ENCODE data around the gene TBL1X.

Gene TBL1X

GRCh38 chrX:9610771-9611392 lies 146.0 kb downstream of the TBL1X start:
- H3K27ac ChIP-seq (ENCODE audit: insufficient read depth, low read depth, low read length, poor library complexity, severe bottlenecking): no peak overlapping the region
- no peaks in the 10 kb centered on the region for H3K27me3 ChIP-seq (ENCODE audit: control insufficient read depth, insufficient read depth, low read length, poor library complexity, severe bottlenecking)
- WGBS, 2 experiments: 87 to 88% methylated on average over 5 of the region's 5 CpGs
- H3K9me3 ChIP-seq (ENCODE audit: control insufficient read depth, low read length): no peaks in the 10 kb centered on the region
- peaks cover 4% of the 10 kb centered on the region for H3K4me1 ChIP-seq (ENCODE audit: control insufficient read depth, insufficient read depth, low read length)
- no peaks in the 10 kb centered on the region for H3K36me3 ChIP-seq (ENCODE audit: control insufficient read depth, insufficient read depth, low read length)
- no peak overlapping the region for H3K4me3 ChIP-seq (ENCODE audit: insufficient read depth, low read depth, low read length)

DNA sequence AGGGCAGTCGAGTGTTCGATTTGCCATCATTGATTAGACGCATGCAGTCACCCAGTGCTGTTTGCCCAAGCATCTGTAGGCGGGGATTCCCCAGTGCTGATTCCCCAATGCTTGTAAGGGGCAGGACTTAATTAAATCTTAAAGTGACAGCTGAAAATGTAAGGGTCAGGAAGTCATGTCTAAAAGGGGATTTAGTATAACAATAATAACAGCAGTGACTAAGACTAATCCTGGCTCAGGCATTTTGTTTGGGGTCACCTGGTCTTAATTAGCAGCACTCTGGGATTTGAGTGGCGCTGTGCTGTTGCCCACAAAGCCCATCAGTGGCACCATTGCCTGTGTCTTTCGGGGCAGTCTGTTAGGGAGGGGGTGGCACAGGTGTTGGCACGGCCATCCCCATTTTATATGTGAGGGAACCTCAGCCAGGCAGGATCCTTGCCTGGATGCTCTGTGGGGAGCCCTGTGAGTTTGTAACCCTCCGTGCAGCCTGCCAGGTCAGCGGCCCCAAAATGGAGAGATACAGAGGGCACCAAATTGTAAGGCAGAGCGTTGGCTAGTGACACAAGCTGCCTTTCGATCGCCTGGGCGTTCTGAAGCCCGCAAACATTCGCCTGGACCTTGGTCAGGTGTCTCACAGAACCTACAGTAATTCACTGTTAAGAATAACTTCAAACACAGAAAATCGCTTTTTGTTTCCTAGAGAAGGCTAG lies 146.7 kb downstream of the TBL1X start:
- no peaks in the 10 kb centered on the region for H3K27me3 ChIP-seq (ENCODE audit: control insufficient read depth, insufficient read depth, low read length, poor library complexity, severe bottlenecking)
- no peaks in the 10 kb centered on the region for H3K36me3 ChIP-seq (ENCODE audit: control insufficient read depth, insufficient read depth, low read length)
- peaks cover 4% of the 10 kb centered on the region for H3K4me1 ChIP-seq (ENCODE audit: control insufficient read depth, insufficient read depth, low read length)
- H3K4me3 ChIP-seq (ENCODE audit: insufficient read depth, low read depth, low read length): no peak overlapping the region
- WGBS, 2 experiments: 83 to 86% methylated on average over 16 of the region's 16 CpGs
- H3K9me3 ChIP-seq (ENCODE audit: control insufficient read depth, low read length): no peaks in the 10 kb centered on the region
- H3K27ac ChIP-seq (ENCODE audit: insufficient read depth, low read depth, low read length, poor library complexity, severe bottlenecking): no peak overlapping the region

DNA sequence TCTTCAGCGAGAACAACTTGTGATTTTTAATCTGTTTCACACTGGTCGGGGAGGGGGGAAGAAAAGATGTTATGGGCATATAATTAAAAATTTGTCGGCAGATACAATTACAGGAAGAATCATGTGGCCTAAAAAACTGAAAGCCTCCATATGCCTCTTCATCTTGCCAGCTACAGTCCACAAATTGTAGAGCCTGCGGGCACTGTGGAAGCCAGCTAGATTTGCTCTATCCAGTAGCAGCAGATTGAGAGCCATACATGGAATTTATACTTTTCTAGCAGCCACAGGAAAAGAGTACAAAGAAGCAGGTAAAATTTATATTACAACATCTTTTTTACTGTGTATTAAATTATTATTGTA lies 147.3 kb downstream of the TBL1X start:
- Histone ChIP-seq H3K27ac (ENCODE audit: insufficient read depth, low read depth, low read length, poor library complexity, severe bottlenecking) (no peak overlapping the region), H3K36me3 (ENCODE audit: control insufficient read depth, insufficient read depth, low read length) (no peaks in the 10 kb centered on the region), H3K27me3 (ENCODE audit: control insufficient read depth, insufficient read depth, low read length, poor library complexity, severe bottlenecking) (no peaks in the 10 kb centered on the region), H3K4me1 (ENCODE audit: control insufficient read depth, insufficient read depth, low read length) (peaks cover 4% of the 10 kb centered on the region), H3K4me3 (ENCODE audit: insufficient read depth, low read depth, low read length) (no peak overlapping the region), H3K9me3 (ENCODE audit: control insufficient read depth, low read length) (no peaks in the 10 kb centered on the region)
- 95 to 100% methylated on average over 4 of the region's 4 CpGs for WGBS, 2 experiments

DNA sequence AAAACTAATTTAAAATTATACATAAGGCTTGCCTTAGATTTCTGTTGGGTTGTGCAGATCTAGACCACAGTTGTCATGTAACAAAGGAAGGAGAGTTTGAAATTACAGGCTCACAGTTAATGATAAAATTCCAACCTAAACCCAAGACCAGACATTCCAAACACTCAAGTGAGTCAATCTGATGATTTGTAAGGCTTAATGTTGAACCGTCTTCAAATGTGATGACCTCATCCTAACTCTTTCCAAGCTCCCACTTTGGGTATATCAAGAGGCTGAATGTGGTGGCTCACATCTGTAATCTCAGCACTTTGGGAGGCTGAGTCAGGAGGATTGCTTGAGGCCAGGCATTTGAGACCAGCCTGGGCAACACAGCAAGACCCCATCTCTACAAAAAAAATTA lies 149.2 kb downstream of the TBL1X start:
- Histone ChIP-seq H3K27me3 (ENCODE audit: control insufficient read depth, insufficient read depth, low read length, poor library complexity, severe bottlenecking) (no peaks in the 10 kb centered on the region), H3K4me3 (ENCODE audit: insufficient read depth, low read depth, low read length) (no peak overlapping the region), H3K27ac (ENCODE audit: insufficient read depth, low read depth, low read length, poor library complexity, severe bottlenecking) (no peak overlapping the region), H3K36me3 (ENCODE audit: control insufficient read depth, insufficient read depth, low read length) (no peaks in the 10 kb centered on the region), H3K9me3 (ENCODE audit: control insufficient read depth, low read length) (no peaks in the 10 kb centered on the region), H3K4me1 (ENCODE audit: control insufficient read depth, insufficient read depth, low read length) (peaks cover 4% of the 10 kb centered on the region)
- WGBS, 2 experiments: 100% methylated on average over 1 of the region's 1 CpG; no CpG with 5 or more reads in 1 of the 2 experiments

- Histone ChIP-seq H3K27me3 (ENCODE audit: control insufficient read depth, insufficient read depth, low read length, poor library complexity, severe bottlenecking) (no peaks in the 10 kb centered on the region), H3K9me3 (ENCODE audit: control insufficient read depth, low read length) (no peaks in the 10 kb centered on the region), H3K36me3 (ENCODE audit: control insufficient read depth, insufficient read depth, low read length) (no peaks in the 10 kb centered on the region), H3K27ac (ENCODE audit: insufficient read depth, low read depth, low read length, poor library complexity, severe bottlenecking) (no peak overlapping the region), H3K4me1 (ENCODE audit: control insufficient read depth, insufficient read depth, low read length) (no peaks in the 10 kb centered on the region), H3K4me3 (ENCODE audit: insufficient read depth, low read depth, low read length) (no peak overlapping the region)
- WGBS, 2 experiments: 94 to 95% methylated on average over 4 to 5 of the region's 5 CpGs
Observed at GRCh38 chrX:9619133-9619532, 154.3 kb downstream of the TBL1X start.

DNA sequence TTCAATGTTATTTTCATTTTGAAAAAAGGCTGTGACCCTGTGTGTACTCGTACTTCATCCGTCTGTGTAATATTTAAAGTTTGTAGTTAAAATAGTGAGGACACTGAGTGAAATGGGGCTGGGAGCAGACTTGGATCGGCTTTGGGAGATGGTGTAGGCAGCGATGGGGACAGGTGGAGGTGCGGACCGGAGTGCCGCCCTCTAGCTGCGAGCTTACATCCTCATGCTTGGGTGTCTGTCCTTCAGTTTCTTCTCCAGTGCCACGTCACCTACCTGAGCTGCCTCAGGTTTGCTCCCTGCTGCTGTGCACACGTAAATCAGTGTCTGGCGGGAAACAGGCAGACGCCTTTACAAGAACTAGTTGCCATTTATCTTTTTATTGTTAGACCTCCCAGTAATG lies 154.7 kb downstream of the TBL1X start:
- Histone ChIP-seq H3K4me3 (ENCODE audit: insufficient read depth, low read depth, low read length) (no peak overlapping the region), H3K9me3 (ENCODE audit: control insufficient read depth, low read length) (no peaks in the 10 kb centered on the region), H3K36me3 (ENCODE audit: control insufficient read depth, insufficient read depth, low read length) (no peaks in the 10 kb centered on the region), H3K27me3 (ENCODE audit: control insufficient read depth, insufficient read depth, low read length, poor library complexity, severe bottlenecking) (no peaks in the 10 kb centered on the region), H3K27ac (ENCODE audit: insufficient read depth, low read depth, low read length, poor library complexity, severe bottlenecking) (no peak overlapping the region), H3K4me1 (ENCODE audit: control insufficient read depth, insufficient read depth, low read length) (no peaks in the 10 kb centered on the region)
- 97 to 99% methylated on average over 12 of the region's 12 CpGs for WGBS, 2 experiments

DNA sequence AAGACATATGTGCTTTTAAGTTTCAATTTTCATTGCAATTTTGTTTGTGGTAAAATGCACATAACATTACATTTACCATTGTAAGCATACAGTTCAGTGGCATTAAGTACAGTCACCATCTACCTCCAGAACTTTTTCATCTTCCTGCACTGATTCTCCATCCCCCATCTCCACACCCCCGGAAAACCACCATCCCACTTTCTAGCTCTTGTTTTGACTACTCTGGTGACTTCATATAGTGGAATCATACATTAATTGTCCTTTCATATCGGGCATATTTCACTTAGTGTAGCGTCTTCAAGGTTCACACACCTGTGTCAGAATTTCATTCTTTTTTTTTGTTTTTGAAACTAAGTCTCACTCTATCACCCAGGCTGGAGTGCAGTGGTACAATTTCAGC lies 157.3 kb downstream of the TBL1X start:
- 92 to 98% methylated on average over 3 of the region's 3 CpGs for WGBS, 2 experiments

GRCh38 chrX:9626379-9626778 lies 161.5 kb downstream of the TBL1X start:
- H3K27ac ChIP-seq (ENCODE audit: insufficient read depth, low read depth, low read length, poor library complexity, severe bottlenecking): no peak overlapping the region
- no peak overlapping the region for H3K4me3 ChIP-seq (ENCODE audit: insufficient read depth, low read depth, low read length)
- no peaks in the 10 kb centered on the region for H3K36me3 ChIP-seq (ENCODE audit: control insufficient read depth, insufficient read depth, low read length)
- no peaks in the 10 kb centered on the region for H3K27me3 ChIP-seq (ENCODE audit: control insufficient read depth, insufficient read depth, low read length, poor library complexity, severe bottlenecking)
- WGBS, 2 experiments: 96 to 97% methylated on average over 7 of the region's 7 CpGs
- H3K9me3 ChIP-seq (ENCODE audit: control insufficient read depth, low read length): no peaks in the 10 kb centered on the region
- H3K4me1 ChIP-seq (ENCODE audit: control insufficient read depth, insufficient read depth, low read length): no peaks in the 10 kb centered on the region

More for the DNA sequence above, 157.3 kb downstream of the TBL1X start:
- Histone ChIP-seq H3K27ac (ENCODE audit: insufficient read depth, low read depth, low read length, poor library complexity, severe bottlenecking) (no peak overlapping the region), H3K27me3 (ENCODE audit: control insufficient read depth, insufficient read depth, low read length, poor library complexity, severe bottlenecking) (no peaks in the 10 kb centered on the region), H3K4me3 (ENCODE audit: insufficient read depth, low read depth, low read length) (no peak overlapping the region), H3K9me3 (ENCODE audit: control insufficient read depth, low read length) (no peaks in the 10 kb centered on the region), H3K36me3 (ENCODE audit: control insufficient read depth, insufficient read depth, low read length) (no peaks in the 10 kb centered on the region), H3K4me1 (ENCODE audit: control insufficient read depth, insufficient read depth, low read length) (no peaks in the 10 kb centered on the region)

GRCh38 chrX:9627922-9628321 lies 163.1 kb downstream of the TBL1X start:
- Histone ChIP-seq H3K4me1 (ENCODE audit: control insufficient read depth, insufficient read depth, low read length) (no peaks in the 10 kb centered on the region), H3K27me3 (ENCODE audit: control insufficient read depth, insufficient read depth, low read length, poor library complexity, severe bottlenecking) (no peaks in the 10 kb centered on the region), H3K27ac (ENCODE audit: insufficient read depth, low read depth, low read length, poor library complexity, severe bottlenecking) (no peak overlapping the region), H3K36me3 (ENCODE audit: control insufficient read depth, insufficient read depth, low read length) (no peaks in the 10 kb centered on the region), H3K4me3 (ENCODE audit: insufficient read depth, low read depth, low read length) (no peak overlapping the region), H3K9me3 (ENCODE audit: control insufficient read depth, low read length) (no peaks in the 10 kb centered on the region)
- 82 to 100% methylated on average over 1 of the region's 1 CpG for WGBS, 2 experiments

- Histone ChIP-seq H3K4me3 (ENCODE audit: insufficient read depth, low read depth, low read length) (no peak overlapping the region), H3K36me3 (ENCODE audit: control insufficient read depth, insufficient read depth, low read length) (no peaks in the 10 kb centered on the region), H3K27ac (ENCODE audit: insufficient read depth, low read depth, low read length, poor library complexity, severe bottlenecking) (no peak overlapping the region), H3K27me3 (ENCODE audit: control insufficient read depth, insufficient read depth, low read length, poor library complexity, severe bottlenecking) (no peaks in the 10 kb centered on the region), H3K4me1 (ENCODE audit: control insufficient read depth, insufficient read depth, low read length) (no peaks in the 10 kb centered on the region), H3K9me3 (ENCODE audit: control insufficient read depth, low read length) (no peaks in the 10 kb centered on the region)
- 92 to 94% methylated on average over 6 of the region's 6 CpGs for WGBS, 2 experiments
Observed at GRCh38 chrX:9628779-9629493, 164.1 kb downstream of the TBL1X start.
